Neural cell (in vitro differentiated cells): ENCODE measurements around the gene TAB2.

Experiments
- CTCF ChIP-seq: fragments of 450-650 bp; IDR thresholded peaks from 2 replicates; pipeline ENCODE4 v1.5.1; 2014; ENCODE audit warnings: antibody characterized with exemption, mild to moderate bottlenecking, moderate library complexity; ENCODE audit not compliant: poor library complexity, severe bottlenecking
- EZH2 ChIP-seq: fragments of 200-600, 300-800 bp; shearing (Covaris generic), sonication (generic); IDR thresholded peaks from 2 replicates; pipeline ENCODE4 v1.6.1; 2014; ENCODE audit warnings: antibody characterized with exemption, low read length, borderline replicate concordance, mild to moderate bottlenecking; ENCODE audit not compliant: insufficient read depth, poor library complexity, severe bottlenecking
- POLR2AphosphoS5 ChIP-seq: IDR thresholded peaks from 2 replicates; pipeline ENCODE4 v1.6.1; 2012
- REST ChIP-seq: IDR thresholded peaks from 2 replicates; pipeline ENCODE4 v1.6.1; 2012; ENCODE audit warnings: borderline replicate concordance

- TF ChIP-seq CTCF (no peak), EZH2 (no peak), POLR2AphosphoS5 (no peak), REST (no peak)
Measured at GRCh38 chr6:149364557-149364956, 47.0 kb downstream of the TAB2 start.
